ENCODE data around the gene TBC1D9.
"Not testable (repeated sequence)": the region's sequence is repeated elsewhere in the genome, so short reads cannot be mapped to it uniquely, and the experiment has no call there.

Gene TBC1D9

DNA sequence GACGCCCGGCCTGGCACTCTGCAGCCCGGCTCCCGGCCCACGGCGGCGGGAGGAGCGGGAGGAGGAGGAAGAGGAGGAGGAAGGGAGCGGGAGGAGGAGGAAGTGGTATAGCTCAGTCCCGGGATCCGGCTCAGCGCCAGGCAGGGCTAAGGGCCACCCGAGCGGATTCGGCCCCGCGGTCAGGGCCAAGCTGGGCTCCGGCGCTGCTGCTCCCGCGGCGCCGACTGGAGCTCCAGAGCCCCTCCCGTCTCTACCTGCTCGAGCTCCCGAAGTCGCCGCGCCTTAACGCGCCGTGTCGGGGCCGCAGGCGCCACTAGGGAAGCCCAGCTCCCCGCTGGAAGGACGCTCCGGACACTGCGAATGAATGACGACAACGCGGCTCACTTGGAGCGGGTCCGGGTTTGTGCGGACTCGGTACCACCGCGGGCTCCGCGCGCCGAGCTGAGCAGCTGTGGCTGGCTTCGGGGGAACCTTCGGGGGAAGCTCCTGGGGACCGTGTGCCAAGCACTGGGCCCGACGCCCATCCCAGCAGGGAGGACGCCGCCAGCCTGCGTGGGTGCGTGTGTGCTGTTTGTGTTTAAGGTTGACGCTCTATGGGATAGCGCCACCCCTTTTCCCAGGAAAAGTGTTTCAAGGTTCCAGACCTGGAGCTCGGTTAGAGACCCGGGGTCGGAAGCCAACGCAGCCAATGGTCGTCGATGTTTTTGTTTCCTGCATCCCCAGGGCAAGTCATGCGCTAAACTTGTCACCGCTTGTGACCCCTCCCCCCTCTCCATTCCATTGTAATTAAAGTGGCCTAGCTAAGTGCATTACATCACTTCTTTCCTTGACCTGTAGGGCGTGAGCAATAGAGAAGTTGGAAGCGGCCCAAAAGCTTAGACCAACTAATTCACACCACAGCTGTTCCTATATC is at the start of gene TBC1D9:
TSS of gene TBC1D9 (minus strand) at position 67 of the 913 bp plus-strand sequence. CDS start 340 bp downstream, outside the sequence.
- DNase-seq (ENCODE audit: low read depth, low spot score): no peak

DNA sequence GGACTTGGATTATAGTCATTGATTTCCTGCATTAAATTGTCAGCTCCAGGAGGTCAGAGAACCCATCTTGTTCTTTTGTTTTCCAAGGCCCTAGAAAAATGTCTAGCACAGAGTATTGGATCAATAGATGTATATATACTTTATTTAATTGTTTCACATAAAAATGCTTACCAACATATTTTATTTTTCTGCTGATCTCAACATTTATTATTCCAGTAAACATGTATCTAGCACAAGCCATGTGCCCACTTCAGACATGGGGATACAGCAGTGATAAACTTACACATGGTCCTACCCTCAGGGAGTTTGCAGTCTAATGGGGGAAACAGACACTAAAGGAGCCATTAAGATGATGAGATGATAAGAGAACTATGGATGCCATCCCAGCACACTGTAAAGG is 49.1 kb upstream of the TBC1D9 start:
- DNase-seq (ENCODE audit: low read depth, low spot score): no peak

DNA sequence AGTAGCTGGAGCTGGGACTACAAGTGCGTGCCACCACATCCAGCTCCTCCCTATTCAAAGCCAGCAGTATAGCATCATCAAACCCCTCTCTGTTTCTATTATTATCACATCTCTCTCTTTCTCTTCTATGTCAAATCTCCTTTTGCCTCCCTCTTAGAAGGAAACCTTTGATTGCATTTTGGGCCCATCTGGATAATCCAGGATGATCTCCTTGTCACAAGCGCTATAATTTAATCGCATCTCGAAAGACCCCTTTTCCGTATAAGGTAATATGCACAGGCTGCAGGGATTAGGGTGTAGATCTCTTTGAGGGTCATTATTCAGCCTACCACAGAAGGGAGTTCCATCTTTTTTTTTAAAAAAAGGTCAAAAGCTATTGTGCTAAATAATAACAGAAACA is 46.4 kb upstream of the TBC1D9 start:
- no peak for DNase-seq (ENCODE audit: low read depth, low spot score)

DNA sequence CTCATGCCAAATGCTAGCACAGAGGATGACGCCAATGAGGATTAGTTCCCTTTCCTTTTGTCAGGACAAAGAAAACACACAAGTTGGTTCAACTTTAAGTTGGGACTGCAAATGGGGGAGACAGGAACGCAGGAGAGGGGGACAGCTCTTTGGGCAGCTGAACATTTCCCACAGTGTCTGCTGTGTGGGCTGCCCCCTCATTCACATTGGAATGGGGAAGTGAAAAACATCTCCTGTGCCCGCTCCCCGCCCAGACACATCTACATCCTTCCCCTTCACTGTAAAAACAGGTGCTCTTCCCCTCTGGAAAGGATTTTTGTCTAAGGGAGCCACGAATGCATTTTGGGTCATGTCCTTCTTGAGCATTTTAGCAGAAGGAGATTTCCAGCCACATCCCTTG is 44.5 kb upstream of the TBC1D9 start:
- DNase-seq (ENCODE audit: low read depth, low spot score): no peak

DNA sequence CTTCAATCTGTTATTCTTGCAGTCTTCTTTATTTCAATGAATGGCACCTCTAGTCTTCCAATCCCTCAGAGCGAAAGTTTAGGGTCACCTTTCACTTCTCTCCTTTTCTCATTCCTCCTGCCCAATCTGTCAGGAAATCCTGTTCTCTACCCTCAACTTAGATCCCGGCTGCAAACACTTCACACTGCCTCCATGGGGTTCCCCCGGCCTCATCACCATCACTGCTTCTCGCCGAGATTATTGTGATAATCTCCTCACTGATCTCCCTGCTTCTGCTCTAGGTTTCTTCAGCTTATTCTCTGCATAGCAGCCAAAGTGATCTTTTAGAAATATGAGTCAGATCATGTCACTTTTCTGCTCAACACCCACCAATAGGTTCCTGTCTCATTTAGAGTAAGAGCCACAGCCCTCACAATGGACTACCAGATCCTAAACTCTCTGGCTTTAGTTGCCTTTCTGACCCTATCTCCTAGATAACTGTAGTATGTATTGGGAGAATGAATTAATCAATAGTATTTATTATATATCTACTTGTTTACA is 43.6 kb upstream of the TBC1D9 start:
- DNase-seq (ENCODE audit: low read depth, low spot score): no peak

DNA sequence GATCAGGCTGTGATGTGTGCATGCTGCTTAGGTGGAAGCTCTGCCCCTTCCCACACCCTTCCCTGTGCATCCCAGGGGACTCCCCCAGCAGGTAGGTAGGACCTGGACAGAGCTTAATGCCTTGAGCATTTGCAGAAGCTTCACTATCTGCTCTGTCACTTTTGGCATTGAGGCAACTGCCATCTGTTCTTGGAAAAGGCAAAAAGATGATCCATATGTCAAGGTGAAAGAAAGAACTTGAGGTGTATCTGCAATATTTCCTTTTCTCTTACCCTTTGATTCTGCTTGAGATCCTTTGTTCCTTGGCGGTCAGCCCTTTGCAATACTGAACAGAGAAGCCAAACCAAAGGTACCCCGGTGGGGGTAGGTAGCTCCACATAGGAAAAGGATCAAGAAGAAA is 37.1 kb upstream of the TBC1D9 start:
- DNase-seq (ENCODE audit: low read depth, low spot score): no peak

DNA sequence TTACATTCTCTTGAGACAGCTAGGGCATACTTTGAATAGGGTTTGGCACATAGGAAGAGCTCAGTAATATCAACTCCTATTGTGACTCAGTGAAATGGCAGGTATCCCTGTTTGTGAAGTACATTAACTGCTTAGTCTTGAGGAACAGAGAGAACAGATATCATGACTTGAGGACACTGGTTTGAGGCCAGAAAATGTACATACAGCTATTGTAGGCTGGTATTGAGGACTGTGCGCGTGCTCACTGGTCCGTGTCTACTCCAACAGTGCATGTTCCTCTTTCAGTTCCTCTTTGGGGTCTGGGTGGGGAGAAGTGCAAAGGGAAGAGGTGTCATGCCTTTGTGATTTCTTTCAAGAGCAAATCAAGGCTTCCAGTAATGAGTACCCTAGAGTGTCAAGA is 34.6 kb upstream of the TBC1D9 start:
- DNase-seq (ENCODE audit: low read depth, low spot score): no peak

DNA sequence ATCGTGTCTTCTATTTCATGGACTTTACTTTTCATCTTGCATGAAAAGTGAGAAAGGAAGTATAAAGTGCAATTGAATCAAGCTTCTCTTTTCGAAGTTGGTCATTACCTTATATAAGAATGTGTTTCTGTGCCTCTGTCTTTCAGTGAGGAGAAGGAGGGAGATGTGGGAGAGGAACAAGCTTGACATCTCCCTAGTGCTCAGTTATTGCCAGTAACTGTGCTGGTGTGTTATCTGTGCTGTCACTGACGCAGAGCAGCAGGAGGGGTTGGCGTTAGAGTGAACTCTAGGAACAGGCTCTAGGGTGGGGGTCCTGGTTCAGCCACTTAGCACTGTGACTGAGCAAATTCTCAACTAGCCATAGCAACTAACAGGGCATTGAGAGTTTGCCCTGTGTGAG is 34.0 kb upstream of the TBC1D9 start:
- DNase-seq (ENCODE audit: low read depth, low spot score): no peak

DNA sequence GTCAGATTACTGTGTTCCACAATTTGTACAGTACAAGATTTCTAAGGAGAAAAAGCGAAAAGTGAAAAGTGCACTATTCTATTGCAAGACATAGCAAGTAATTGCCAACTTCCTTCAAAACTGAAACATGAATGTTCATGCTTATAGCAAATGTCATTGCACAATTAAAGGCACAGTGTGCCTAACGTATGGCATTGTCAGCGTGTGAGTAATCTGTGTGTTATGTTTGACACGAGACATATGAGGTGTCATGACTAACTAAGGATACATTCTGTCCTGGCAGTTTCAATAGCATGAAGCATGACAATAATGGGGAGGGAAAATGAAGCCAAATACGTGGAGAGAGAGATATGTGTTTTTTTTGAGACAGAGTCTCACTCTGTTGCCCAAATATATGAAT is 33.6 kb upstream of the TBC1D9 start:
- DNase-seq (ENCODE audit: low read depth, low spot score): no peak

DNA sequence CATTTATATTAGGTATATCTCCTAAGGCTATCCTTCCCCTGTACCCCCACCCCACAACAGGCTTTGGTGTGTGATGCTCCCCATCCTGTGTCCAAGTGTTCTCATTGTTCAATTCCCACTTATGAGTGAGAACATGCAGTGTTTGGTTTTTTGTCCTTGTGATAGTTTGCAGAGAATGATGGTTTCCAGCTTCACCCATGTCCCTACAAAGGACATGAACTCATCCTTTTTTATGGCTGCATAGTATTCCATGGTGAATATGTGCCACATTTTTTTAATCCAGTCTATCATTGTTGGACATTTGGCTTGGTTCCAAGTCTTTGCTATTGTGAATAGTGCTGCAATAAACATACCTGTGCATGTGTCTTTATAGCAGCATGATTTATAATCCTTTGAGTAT is 26.6 kb upstream of the TBC1D9 start:
- DNase-seq (ENCODE audit: low read depth, low spot score): not testable (repeated sequence)

DNA sequence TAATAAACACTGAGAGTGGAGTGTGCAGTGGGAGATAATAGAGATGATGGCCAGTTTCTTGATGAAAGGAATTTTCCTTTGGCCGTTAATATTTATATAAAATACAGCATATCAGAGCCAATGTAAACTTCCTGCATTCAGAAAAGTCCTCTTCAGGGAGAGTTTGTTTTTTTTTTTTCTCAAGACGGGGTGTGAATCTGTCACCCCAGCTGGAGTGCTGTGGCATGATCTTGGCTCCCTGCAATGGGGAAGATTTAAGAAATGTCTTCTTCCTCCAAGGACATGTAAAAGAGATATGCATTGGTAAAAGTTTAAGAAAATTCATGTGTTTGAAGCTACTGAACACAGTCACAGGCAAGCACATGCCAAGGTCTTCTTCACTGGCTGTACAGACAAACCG is 25.4 kb upstream of the TBC1D9 start:
- no peak for DNase-seq (ENCODE audit: low read depth, low spot score)

DNA sequence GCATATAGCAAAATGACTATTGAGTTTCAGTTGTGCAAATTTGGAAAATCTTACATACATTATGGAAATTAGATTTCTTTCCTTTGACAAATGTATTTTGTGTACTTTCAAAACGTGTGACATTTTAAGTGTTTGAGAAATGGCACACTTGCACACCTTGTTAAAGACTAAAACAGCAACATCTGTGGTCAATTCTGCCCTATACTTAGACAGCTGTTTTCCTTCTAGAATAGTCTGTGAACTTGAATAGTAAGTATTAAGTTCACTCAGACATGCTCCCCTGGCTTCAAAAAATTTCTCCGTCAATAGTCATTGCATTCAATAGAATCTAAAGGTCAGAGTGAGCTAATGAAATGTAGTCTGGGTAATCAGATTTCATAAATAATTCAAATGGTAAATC is 21.7 kb upstream of the TBC1D9 start:
- DNase-seq (ENCODE audit: low read depth, low spot score): no peak

DNA sequence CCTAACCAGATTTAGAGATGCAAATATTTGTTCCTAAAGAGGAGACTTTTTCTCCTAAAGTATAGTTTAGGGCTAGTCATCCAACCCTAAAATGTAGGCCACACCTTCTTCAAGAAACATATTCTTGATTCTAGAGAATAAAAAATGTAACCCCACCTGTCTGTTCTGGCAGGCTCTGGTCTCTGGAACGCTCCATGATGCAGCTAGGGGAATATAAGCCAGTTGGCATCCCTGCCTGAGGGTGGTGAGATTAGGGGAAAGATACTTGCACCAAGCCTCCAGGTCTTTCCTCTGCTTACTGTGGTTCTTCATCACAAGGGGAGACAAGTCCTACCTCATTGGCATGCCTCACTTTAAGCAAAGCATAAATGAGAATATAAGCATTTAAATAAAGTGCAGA is 21.2 kb upstream of the TBC1D9 start:
- no peak for DNase-seq (ENCODE audit: low read depth, low spot score)

DNA sequence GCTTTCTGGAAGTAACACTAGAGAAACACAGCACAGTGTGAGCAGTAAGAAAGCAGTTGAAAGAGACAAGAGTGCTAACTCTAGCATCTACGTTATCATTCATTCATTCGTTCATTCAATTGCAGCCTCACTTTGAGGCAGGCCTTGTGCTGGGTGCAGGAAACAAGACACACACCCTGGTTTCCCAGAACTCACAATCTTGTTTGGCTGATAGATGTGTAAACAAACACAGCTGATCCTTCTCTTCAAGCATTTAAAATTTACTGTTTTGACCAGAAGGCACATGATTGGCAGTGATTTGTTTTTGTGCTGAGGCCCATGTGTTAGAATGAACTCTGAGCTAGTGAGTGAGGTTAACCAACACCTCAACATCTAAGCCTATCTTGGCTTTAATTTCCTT is 20.4 kb upstream of the TBC1D9 start:
- no peak for DNase-seq (ENCODE audit: low read depth, low spot score)

DNA sequence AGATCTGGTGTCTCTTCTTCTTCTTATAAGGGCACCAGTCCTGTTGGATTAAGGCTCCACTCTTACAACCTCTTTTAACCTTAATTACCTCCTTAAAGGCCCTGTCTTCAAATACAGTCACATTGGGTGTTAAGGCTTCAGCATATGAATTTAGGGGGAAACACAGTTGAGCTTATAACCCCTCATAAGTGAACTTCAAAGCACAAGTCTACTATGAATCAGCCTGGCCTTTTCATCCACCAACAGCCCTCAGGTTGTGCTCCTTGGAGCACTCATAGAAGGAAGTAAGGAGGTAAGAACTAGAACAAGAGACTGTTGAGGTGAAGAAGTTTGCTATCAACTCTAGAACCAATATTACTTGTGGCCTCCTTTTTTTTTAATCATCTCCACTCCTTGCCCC is 18.8 kb upstream of the TBC1D9 start:
- DNase-seq (ENCODE audit: low read depth, low spot score): no peak

DNA sequence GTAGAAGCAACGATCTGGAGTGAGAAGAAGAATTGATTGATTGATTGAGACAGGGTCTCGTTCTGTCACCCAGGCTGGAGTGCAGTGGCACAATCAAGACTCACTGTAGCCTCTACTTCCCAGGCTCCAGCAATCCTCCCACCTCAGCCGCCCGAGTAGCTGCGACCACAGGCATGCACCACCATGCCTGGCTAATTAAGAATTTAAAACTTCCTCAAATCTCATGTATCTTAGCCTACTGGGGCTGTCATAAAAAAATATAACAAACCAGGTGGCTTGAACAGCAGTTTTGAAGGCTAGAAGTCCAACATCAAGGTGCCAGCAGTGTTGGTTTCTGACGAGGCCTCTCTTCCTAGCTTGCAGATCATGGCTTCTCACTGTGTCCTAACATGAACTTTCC is 18.3 kb upstream of the TBC1D9 start:
- no peak for DNase-seq (ENCODE audit: low read depth, low spot score)

DNA sequence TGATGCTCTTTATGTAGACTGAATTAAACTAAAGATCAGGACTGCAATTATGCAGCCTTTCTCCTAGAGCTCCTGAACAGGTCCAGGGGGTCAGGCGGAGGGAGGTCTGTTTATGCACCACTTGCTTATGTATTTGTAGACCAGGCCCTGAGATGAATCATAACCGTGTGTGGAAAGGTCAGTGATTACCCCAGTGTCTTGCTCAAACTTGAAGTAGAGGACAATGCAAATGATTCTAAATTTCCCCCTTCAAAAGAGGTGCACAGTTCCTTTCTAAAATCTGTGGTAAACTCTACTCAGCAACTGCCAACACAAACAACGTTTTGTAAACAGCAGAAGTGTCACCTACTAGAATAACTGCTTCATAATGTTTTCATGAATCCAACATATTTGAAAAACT is 13.0 kb upstream of the TBC1D9 start:
- DNase-seq (ENCODE audit: low read depth, low spot score): no peak

DNA sequence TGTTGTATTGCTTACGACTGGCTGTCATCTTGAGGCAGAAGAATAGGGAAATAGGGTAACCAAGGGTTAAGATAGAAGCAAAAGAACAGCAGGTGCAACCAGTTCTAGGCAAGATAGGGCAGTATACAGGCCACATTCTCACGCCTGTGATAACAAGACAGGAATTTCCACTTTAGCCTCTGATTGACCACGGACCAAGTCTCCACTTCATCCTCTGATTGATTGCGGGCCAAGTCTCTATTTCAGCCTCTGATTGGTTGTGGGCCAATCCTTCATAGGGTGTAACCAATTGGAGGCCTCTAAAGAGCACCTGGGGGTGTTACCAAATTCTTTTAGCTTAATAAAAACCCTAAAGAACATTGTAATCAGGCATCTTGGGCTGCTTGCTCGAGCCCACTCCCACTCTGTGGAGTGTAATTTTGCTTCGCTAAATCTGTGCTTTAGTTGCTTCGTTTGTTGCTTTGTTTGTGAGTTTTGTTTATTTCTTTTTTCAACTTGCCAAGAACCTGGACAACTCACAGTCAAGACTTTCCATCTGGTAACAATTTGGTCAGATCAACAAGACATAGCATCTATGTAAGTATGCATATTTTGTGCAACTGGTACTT is 8.7 kb upstream of the TBC1D9 start:
- DNase-seq (ENCODE audit: low read depth, low spot score): no peak

DNA sequence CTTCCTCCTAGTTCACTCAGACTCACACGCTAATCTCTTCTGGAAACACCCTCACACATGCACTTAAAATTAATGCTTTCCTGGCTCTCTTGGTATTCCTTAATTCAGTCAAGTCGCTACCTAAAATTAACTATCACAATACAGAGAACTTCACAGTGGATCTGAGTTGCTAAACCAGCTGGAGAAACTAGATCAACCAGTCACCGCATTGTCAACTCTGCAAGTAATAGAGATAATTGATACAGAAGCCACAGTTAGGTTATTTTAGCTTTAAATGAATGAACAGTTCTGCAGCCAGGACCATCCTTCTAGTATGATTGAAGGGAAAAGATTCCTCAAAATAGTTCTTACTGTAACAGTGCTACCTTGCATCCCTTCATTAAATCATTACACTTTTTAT is 6.0 kb upstream of the TBC1D9 start:
- no peak for DNase-seq (ENCODE audit: low read depth, low spot score)

DNA sequence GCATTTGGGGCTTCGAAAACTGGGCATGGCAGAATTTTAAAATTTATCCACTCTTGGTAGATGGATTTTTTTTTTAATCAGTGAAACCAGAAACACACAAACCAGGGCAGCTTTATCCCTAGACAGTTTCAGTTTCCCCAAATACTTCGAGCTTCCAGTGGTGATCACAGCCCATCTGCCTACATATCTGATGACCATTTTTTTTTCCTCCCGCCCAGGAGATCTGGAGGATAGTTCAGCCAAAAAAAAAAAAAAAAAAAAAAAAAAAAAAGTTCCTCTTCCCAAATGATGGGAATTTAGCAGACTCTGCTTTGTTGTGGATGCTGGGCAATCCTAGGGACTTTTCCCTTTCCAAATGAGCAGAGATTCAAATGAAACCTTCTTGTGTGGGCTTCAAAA is 1.0 kb upstream of the TBC1D9 start:
- DNase-seq (ENCODE audit: low read depth, low spot score): no peak

DNA sequence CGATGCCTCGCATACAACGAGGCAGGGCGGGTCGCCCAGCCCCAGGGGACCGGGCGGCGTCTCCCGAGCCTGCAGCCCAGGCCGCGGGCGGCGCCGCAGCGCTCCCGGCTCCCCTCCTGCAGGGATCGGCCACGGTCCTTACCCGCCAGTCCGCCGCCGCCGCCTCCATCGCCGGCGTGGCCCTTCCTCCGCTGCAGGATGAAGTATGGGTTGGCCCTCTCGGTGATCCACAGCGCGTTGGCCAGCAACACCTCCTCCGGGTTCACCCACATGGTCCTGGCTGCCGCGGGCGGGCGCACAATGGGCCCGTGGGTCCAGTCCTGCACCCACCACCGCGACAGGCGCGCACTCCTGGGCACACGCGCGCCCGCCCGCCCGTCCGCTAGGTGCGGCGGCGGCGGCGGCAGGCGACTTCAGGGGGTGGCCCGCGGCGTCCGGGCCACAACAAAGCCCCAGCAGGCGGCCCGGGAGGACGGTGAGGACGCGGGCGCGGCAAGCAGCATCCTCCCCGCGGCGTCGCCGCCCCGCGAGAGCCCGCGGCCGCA is 339 bp downstream of the TBC1D9 start:
- no peak for DNase-seq (ENCODE audit: low read depth, low spot score)

DNA sequence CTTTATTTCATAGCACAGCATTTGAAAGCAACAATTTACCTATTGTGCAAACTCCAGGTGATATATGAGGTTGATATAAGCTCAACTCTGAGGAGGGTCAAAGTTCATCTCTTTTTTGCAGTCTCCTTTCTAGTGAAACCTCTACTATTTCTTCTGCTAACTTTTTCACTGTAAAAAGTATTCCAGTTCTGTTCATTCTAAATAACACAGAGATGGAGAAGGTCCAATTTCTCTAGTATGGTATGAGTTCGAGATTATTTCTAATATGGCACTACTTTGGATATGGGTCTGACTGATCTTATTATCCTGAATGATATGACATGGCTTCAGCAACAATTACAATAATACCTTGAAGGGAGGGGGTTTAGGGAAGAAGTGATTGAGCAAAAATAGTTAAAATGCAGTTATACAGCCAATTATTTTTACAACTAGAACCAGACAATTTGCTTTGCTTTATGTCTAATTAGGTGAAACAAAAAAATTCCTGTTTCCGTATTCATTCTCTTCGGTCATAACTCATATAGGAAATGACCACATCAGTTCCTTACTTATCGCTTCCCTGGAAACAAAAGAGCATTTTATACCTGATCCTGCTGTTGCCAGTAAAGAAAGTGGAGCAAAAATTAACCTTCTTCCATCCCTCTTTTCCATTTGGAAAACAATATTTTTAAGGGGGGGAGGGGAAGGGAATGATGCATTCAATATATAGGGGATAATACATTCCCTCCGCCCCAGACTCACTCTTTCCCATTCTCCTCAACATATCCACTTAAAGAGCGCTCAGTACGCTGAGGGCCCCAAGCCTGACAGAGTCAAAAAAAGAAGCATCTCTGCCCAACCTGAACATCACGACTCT is 1.0 kb downstream of the TBC1D9 start:
- no peak for DNase-seq (ENCODE audit: low read depth, low spot score)
